SJCRH30 (cell line): ENCODE measurements around the gene USP9X. TPM values are rescaled to one million over a fixed set of nuclear protein-coding genes. Genes with fewer than 3 reads are reported as not detected.
"Not testable (repeated sequence)": the region's sequence is repeated elsewhere in the genome, so short reads cannot be mapped to it uniquely, and the experiment has no call there.

ENCODE experiments used
- DNase-seq, 2 experiments: peaks; one replicate each; pipeline ENCODE4 v3.0.0-alpha.2; 2015 to 2020
- H3K27ac ChIP-seq: fragments of 250-450 bp; sonication (Bioruptor Pico); 2 replicates; pipeline ENCODE4 v1.5.1; 2020; ENCODE audit warnings: mild to moderate bottlenecking, moderate library complexity
- H3K27me3 ChIP-seq: fragments of 250-450 bp; sonication (Bioruptor Pico); 2 replicates; pipeline ENCODE4 v1.5.1; 2020; ENCODE audit warnings: mild to moderate bottlenecking, moderate library complexity
- H3K36me3 ChIP-seq: fragments of 250-450 bp; sonication (Bioruptor Pico); 2 replicates; pipeline ENCODE4 v1.5.1; 2020; ENCODE audit warnings: mild to moderate bottlenecking, moderate library complexity
- H3K4me1 ChIP-seq: fragments of 250-450 bp; sonication (Bioruptor Pico); 2 replicates; pipeline ENCODE4 v1.5.1; 2020; ENCODE audit warnings: mild to moderate bottlenecking, moderate library complexity
- H3K4me3 ChIP-seq: fragments of 250-450 bp; sonication (Bioruptor Pico); 2 replicates; pipeline ENCODE4 v1.5.1; 2020; ENCODE audit warnings: mild to moderate bottlenecking, moderate library complexity
- H3K9me3 ChIP-seq: fragments of 250-450 bp; sonication (Bioruptor Pico); replicated peaks from 2 replicates; pipeline ENCODE4 v1.5.1; 2020; ENCODE audit warnings: mild to moderate bottlenecking, moderate library complexity
- total RNA-seq: library from RNA; depleted of rRNA; stranded (reverse); fragments of >200 nt; shearing (Covaris generic); gene quantifications from 2 replicates; pipeline ENCODE4 v1.2.3, GENCODE V29; 2014

Gene USP9X
- total RNA-seq, 1 experiment from 2014 or later, result 72.9 TPM

- no peaks in the 10 kb centered on the region for H3K36me3 ChIP-seq
- H3K4me3 ChIP-seq, result no peak overlapping the region
- no peaks in the 10 kb centered on the region for H3K9me3 ChIP-seq
- no peaks in the 10 kb centered on the region for H3K4me1 ChIP-seq
- no peak for DNase-seq
- H3K27ac ChIP-seq, result no peak overlapping the region
- no peaks in the 10 kb centered on the region for H3K27me3 ChIP-seq
Measured at GRCh38 chrX:41236629-41237028, 151.4 kb downstream of the USP9X start.

- Histone ChIP-seq H3K4me1 (no peaks in the 10 kb centered on the region), H3K9me3 (no peaks in the 10 kb centered on the region), H3K27ac (no peak overlapping the region), H3K27me3 (no peaks in the 10 kb centered on the region), H3K4me3 (no peak overlapping the region), H3K36me3 (no peaks in the 10 kb centered on the region)
- DNase-seq, result no peak
Measured at GRCh38 chrX:41240509-41240908, 155.3 kb downstream of the USP9X start.

DNA sequence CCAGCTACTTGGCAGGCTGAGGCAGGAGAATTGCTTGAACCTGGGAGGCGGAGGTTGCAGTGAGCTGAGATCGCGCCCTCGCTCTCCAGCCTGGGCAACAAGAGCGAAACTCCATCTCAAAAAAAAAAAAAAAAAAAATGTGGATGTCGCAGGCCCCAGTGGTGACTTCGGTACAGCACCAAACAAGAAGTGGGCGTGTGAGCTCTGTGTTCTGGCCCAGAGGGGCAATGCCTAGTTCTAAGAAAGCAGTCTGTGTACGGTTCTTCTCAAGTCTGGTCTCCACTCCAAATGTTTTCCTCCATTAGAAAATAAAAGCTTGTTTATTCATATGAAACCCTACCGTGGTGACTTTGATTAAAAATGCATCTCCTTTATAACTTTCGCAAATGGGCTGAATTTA is 156.7 kb downstream of the USP9X start:
- H3K27me3 ChIP-seq, result no peaks in the 10 kb centered on the region
- H3K4me3 ChIP-seq, result no peak overlapping the region
- no peaks in the 10 kb centered on the region for H3K36me3 ChIP-seq
- no peaks in the 10 kb centered on the region for H3K9me3 ChIP-seq
- no peak for DNase-seq
- no peaks in the 10 kb centered on the region for H3K4me1 ChIP-seq
- no peak overlapping the region for H3K27ac ChIP-seq

DNA sequence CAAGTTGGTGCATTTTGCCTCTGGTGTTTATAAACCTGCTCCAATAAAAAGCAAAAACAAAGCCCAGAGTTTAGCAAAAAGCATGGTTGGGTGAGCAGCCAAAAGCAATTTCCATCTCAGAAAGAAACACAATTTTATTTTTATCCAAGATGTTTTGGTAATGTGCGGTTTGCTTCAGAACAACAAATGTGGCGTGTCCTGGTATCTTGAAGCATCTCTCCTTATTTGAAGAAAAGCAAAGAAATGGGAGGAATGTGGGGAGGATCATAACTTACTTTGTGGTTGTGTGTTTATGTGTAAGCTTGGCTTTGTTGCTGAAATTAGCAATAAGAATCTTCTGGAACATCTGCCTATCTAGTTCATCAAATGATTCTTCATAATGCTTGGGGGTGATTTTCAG is 160.4 kb downstream of the USP9X start:
- Histone ChIP-seq H3K27ac (no peak overlapping the region), H3K4me1 (no peaks in the 10 kb centered on the region), H3K36me3 (no peaks in the 10 kb centered on the region), H3K9me3 (no peaks in the 10 kb centered on the region), H3K27me3 (no peaks in the 10 kb centered on the region), H3K4me3 (no peak overlapping the region)
- DNase-seq, result no peak

DNA sequence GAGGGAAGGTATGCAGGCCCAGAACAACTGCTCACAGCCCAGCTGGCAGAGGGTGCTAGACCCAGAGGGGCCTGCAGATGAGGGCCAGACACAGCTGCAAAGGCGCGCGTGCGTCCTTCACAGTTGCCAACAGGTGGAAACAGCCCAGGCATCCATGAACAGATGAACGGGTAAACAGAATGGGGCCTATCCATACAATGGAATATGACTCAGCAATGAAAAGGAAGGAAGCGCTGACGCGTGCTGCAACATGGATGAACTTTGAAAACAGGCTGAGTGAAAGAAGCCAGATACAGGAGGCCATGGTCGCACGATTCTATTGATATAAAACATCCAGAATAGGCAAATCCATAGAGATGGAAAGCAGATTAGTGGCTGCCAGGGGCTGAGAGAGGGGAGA is 165.6 kb downstream of the USP9X start:
- Histone ChIP-seq H3K4me3 (no peak overlapping the region), H3K27ac (no peak overlapping the region), H3K9me3 (no peaks in the 10 kb centered on the region), H3K4me1 (no peaks in the 10 kb centered on the region), H3K27me3 (no peaks in the 10 kb centered on the region), H3K36me3 (no peaks in the 10 kb centered on the region)
- peak in 1 of 2 experiments; percentile 6 for DNase-seq

DNA sequence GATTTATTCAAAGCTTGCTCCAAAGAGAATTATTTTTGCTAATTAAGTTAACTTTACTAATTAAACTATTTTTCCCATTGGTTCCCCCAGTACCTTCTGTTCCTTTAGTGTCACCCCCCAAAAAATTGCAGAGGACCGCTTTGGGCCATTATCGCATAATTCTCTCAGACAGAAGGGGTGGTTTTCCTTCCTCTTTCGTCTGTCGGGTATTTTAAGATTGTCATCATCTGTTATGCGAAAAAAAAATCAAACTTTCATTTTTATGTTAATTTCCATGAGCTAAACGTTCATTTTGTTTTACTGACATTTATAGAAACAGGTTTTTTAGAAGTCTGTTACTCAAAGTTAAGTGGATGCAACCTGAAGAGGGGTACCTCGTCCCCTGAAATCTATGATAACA is 172.6 kb downstream of the USP9X start:
- Histone ChIP-seq H3K27me3 (no peaks in the 10 kb centered on the region), H3K36me3 (no peaks in the 10 kb centered on the region), H3K27ac (no peak overlapping the region), H3K4me3 (no peak overlapping the region), H3K9me3 (no peaks in the 10 kb centered on the region), H3K4me1 (no peaks in the 10 kb centered on the region)
- no peak for DNase-seq

- no peak overlapping the region for H3K4me3 ChIP-seq
- no peaks in the 10 kb centered on the region for H3K27me3 ChIP-seq
- H3K36me3 ChIP-seq, result no peaks in the 10 kb centered on the region
- DNase-seq, result no peak
- H3K9me3 ChIP-seq, result no peaks in the 10 kb centered on the region
- no peaks in the 10 kb centered on the region for H3K4me1 ChIP-seq
- H3K27ac ChIP-seq, result no peak overlapping the region
Measured at GRCh38 chrX:41258226-41258625, 173.0 kb downstream of the USP9X start.

DNA sequence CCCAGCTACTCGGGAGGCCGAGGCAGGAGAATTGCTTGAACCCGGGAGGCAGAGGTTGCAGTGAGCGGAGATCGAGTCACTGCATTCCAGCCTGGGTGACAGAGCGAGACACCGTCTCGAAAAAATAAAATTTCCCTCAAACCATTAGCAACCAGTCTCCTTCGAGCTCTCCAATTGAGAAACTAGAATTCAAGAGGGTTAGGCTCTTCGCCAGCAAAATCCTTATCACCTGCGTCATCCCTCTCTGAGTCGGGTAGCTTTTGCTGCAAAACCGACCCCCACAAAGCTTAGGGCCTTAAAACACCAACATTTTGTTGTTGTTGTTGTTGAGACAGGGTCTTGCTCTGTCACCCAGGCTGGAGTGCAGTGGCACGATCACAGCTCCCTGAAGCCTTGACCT is 173.6 kb downstream of the USP9X start:
- Histone ChIP-seq H3K4me1 (no peaks in the 10 kb centered on the region), H3K27ac (no peak overlapping the region), H3K27me3 (no peaks in the 10 kb centered on the region), H3K9me3 (no peaks in the 10 kb centered on the region), H3K36me3 (no peaks in the 10 kb centered on the region), H3K4me3 (no peak overlapping the region)
- DNase-seq, result no peak

DNA sequence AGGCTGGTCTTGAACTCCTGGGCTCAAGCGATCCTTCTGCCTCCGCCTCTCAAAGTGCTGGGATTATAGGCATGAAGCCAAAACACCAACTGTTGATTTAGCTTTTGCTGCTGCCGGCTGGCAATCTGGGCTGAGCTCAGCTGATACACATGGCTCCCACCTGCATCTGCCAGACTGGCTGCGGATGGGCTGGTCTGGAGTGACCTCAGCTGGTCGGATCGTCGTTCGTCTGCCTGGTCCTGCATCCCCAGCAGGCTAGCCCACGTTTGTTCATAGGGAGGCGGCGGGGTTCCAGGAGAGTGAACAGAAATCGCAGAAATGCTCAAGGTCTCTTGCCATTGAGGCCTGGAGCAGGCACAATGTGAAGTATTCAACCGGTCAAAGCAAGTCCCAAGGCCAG is 174.3 kb downstream of the USP9X start:
- H3K4me1 ChIP-seq, result no peaks in the 10 kb centered on the region
- H3K9me3 ChIP-seq, result no peaks in the 10 kb centered on the region
- H3K27ac ChIP-seq, result no peak overlapping the region
- H3K4me3 ChIP-seq, result no peak overlapping the region
- peak; percentile 44 to 45 for DNase-seq
- H3K36me3 ChIP-seq, result no peaks in the 10 kb centered on the region
- H3K27me3 ChIP-seq, result no peaks in the 10 kb centered on the region

DNA sequence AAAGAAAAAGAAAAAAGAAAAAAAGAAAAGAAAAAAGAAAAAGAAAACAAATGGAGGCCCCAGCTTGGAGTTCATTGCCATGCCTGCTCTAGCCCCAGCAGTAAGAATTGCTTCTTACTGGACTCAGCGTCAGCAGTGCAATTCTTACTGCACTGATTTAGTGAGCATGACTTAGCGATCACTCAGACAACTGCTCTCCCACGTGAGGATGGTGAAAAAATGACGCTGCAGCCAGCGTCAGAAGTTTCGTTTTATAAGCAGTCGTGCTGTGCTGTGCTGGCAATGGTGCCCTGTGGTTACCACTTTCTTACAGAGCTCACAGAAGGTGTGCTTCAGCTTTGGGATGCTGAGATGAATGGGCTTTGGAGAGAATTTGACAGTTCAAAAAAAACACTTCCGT is 180.4 kb downstream of the USP9X start:
- H3K36me3 ChIP-seq, result no peaks in the 10 kb centered on the region
- H3K9me3 ChIP-seq, result no peaks in the 10 kb centered on the region
- H3K27me3 ChIP-seq, result no peaks in the 10 kb centered on the region
- H3K27ac ChIP-seq, result no peak overlapping the region
- H3K4me1 ChIP-seq, result no peaks in the 10 kb centered on the region
- DNase-seq, result no peak
- no peak overlapping the region for H3K4me3 ChIP-seq

DNA sequence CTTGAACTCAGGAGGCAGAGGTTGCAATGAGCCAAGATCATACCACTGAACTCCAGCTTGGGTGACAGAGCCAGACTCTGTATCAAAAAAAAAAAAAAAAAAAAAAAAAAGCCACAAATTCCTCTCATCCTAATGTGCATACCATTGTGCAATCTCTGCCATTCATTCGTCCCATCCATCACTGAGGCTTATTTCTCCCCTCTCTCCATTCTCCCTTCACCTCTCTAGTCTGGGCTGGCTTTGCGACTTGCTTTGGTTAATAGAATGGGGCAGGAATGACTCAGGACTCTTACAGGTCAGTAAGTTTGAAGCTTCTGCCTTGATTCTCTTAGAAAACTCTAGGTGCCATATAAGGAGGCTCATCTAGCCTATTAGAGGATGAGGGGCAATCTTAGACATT is 188.4 kb downstream of the USP9X start:
- no peaks in the 10 kb centered on the region for H3K4me1 ChIP-seq
- H3K36me3 ChIP-seq, result no peaks in the 10 kb centered on the region
- no peak for DNase-seq
- H3K27me3 ChIP-seq, result no peaks in the 10 kb centered on the region
- no peak overlapping the region for H3K4me3 ChIP-seq
- H3K27ac ChIP-seq, result no peak overlapping the region
- no peaks in the 10 kb centered on the region for H3K9me3 ChIP-seq

DNA sequence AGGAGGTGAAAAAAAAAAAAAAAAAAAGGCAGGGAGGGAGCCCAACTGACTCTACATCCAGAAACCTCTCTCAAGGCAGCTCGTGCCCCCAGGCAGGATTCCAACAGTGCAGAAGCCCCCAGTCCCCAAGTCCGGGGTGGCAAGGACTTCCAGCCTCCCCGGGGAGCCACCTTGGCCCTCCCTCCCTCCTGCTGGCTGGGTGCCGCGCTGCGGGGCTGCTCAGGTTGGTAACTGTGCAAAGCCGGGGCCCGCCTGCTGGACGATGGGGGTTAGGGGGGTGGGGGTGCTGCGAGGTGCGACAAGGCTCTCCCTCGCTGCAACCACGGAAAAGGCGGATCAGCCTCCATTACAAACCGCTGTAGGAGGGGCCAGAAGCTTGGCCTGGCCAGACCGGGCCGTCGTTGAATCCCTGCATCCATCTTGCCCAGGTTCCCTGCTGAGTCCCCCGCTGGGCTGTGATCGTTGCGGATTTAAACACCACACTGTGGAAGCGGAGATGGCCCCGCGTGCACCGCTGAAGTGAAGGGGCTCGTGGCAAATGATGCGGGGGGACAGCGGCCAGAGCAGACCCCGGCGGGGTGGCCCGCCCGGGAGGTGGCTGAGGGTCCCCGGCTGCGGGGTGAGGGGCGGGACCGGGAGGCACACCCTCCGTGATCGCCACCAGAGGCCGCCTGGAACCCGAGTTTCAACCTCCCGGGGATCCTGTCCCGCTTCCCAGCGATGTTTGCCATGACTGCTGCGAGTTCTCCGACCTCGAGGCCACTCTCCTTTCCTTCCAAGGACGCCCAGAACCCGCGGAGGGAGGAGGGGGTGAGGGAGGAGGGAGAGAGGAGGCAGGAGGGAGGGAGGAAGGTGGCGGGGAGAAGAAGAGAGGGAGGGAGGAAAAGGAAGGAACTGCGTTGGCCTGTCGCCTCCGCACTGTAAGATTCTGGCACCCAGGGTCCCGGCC is 190.7 kb downstream of the USP9X start:
- Histone ChIP-seq H3K27me3 (no peaks in the 10 kb centered on the region), H3K9me3 (no peaks in the 10 kb centered on the region), H3K4me1 (no peaks in the 10 kb centered on the region), H3K4me3 (peak overlapping the region; percentile 75), H3K27ac (peak overlapping the region; percentile 63), H3K36me3 (no peaks in the 10 kb centered on the region)
- DNase-seq, result peak; percentile 70 to 73

GRCh38 chrX:41276661-41277506 is 191.6 kb downstream of the USP9X start:
- Histone ChIP-seq H3K27me3 (no peaks in the 10 kb centered on the region), H3K9me3 (no peaks in the 10 kb centered on the region), H3K4me1 (no peaks in the 10 kb centered on the region), H3K4me3 (peak overlapping the region; percentile 75), H3K27ac (peak overlapping the region; percentile 63; the same call in 1 of the 2 replicates), H3K36me3 (no peaks in the 10 kb centered on the region)
- DNase-seq, result peak; percentile 13 to 31

DNA sequence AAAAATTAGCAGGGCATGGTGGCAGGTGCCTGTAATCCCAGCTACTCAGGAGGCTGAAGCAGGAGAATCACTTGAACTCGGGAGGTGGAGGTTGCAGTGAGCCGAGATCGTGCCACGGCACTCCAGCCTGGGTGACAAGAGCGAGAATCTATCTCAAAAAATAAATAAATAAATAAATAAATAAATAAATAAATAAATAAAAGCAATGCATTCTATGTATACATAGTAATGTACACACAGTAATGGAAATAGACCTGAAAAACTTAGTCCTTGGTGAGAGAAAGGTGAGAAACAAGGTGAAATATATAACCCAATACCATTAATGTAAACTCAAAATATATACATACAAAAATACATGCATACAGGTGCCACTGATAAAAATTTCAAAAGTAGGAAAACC is 197.1 kb downstream of the USP9X start:
- H3K9me3 ChIP-seq, H3K4me1 ChIP-seq: not testable (repeated sequence)

DNA sequence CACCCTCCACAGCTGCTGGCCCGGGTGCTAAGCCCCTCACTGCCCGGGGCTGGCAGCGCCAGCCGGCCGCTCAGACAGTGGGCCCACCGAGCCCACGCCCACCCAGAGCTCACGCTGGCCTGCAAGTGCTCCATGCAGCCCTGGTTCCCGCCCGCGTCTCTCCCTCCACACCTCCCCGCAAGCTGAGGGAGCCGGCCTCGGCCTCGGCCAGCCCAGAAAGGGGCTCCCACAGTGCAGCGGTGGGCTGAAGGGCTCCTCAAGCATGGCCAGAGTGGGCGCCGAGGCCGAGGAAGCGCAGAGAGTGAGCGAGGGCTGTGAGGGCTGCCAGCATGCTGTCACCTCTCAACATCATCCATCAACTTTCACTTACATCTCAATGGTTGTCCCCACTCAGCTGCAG is 200.7 kb downstream of the USP9X start:
- not testable (repeated sequence) for H3K9me3 ChIP-seq, H3K27me3 ChIP-seq, H3K4me3 ChIP-seq, DNase-seq, H3K4me1 ChIP-seq, H3K36me3 ChIP-seq, H3K27ac ChIP-seq

More for the DNA sequence above, 197.1 kb downstream of the USP9X start:
- not testable (repeated sequence) for H3K27ac ChIP-seq, H3K27me3 ChIP-seq, H3K36me3 ChIP-seq, H3K4me3 ChIP-seq, DNase-seq
